PC-9 (cell line): Measurements from ENCODE around the gene ALK.

ENCODE experiments used
- CTCF ChIP-seq: fragments of 200-600 bp; sonication (generic); conservative IDR thresholded peaks from 2 replicates; pipeline ENCODE4 v1.6.1; 2017; ENCODE audit warnings: mixed run types, antibody characterized with exemption, mild to moderate bottlenecking, moderate library complexity
- EZH2 ChIP-seq: fragments of 200-600 bp; sonication (generic); IDR thresholded peaks from 2 replicates; pipeline ENCODE4 v1.8.0; 2017; ENCODE audit warnings: antibody characterized with exemption, low read depth

GRCh38 chr2:29951576-29951975, 30.2 kb upstream of the ALK start:
- no peak for TF ChIP-seq CTCF
- TF ChIP-seq EZH2 = no peak
